PC-3 (cell line): ENCODE results near the gene CACNA1I.

Experiments
- CTCF ChIP-seq: fragments of 300-600 bp; sonication (generic); conservative IDR thresholded peaks from 2 replicates; pipeline ENCODE4 v1.5.1; 2017; ENCODE audit warnings: antibody characterized with exemption, low read depth, mild to moderate bottlenecking, low read length
- EZH2phosphoT487 ChIP-seq: fragments of 300-600 bp; sonication (generic); IDR thresholded peaks from 2 replicates; pipeline ENCODE4 v1.6.1; 2018; ENCODE audit warnings: mild to moderate bottlenecking, antibody characterized with exemption, low read length, borderline replicate concordance

GRCh38 chr22:39593931-39594285 lies 23.4 kb downstream of the CACNA1I start:
- no peak for TF ChIP-seq EZH2phosphoT487
- no peak for TF ChIP-seq CTCF
